GDM1 (cell line): ENCODE measurements around the gene SLC39A12.

Experiments used
- DNase-seq: peaks from one replicate; lab custom pipeline; 2025; lab: John Stamatoyannopoulos, UW

The SLC39A12 gene

DNA sequence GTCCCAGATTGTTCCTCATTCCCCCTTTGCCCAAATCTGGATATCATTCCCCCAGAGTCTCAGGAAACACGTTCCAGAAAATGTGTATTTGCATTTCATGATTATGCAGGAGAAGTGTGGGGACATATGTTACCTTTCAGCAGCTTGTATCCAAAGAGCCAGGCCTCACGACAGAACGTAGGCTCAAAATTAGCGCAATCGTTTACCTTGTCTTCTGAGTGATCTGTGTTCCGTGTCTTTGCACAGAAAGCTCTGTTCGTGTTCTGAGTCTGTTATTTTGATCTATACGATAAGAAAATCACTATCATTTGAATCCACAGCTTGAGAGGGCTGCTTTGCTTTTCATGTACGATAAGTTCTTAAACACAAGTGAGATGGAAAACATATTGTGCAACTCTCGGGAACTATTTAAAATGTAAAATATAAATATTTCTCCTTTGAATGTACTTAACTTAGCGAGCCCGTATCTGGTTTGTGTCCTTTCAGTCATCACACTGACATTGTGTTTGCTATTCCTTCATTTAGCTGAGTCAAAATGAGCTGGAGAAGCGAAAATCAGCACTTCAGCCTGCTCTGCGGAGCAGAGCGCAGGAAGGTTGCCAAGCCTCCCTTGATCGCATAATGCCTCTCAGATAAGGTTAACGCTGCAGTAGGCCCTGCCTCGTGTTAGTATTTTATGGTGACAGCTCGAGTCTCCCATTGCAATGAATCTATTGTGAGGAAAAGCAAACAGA is 108.3 kb downstream of the SLC39A12 start:
- DNase-seq, result no peak

GRCh38 chr10:18066947-18067346 is 115.2 kb downstream of the SLC39A12 start:
- DNase-seq, result no peak

DNA sequence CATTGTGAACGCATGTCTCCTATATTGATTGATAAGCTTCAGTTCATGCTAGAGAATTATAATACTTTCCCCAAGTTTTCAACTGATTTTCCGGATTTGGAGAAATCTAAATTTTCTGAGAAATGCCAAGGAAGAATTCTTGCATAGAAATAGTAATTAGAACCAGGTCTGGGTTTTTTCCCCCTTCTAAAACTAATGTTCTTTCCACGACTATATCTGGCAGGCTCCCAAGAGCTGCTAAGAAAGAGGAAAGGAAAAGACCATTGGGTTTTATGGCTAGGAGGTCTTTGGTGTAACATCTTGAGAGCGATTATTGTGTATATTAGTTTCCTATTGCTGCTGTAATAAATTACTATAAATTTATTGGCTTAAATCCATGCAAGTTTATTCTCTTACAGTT is 116.7 kb downstream of the SLC39A12 start:
- no peak for DNase-seq

- DNase-seq, result no peak
These were observed 119.9 kb downstream of the SLC39A12 start for GRCh38 chr10:18071591-18071990.

DNA sequence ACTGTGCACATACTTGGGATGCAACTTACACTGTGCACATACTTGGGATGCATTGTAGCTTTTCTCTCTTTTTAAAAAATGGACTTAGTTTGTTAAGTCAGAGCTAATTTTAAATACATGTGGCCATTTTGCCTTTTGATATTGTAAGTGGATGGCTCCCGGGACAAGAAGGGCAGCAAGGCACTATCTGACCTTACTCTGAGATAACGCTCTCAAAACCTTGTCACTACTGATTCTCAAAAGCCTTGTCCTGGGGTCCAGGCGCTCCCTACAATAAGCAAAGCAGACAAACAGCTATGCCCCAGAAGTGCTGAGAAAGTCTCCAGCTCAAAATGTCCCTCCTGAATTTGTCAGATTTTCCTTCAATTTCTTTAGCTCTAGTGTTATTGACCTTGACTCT is 121.6 kb downstream of the SLC39A12 start:
- DNase-seq, result no peak

DNA sequence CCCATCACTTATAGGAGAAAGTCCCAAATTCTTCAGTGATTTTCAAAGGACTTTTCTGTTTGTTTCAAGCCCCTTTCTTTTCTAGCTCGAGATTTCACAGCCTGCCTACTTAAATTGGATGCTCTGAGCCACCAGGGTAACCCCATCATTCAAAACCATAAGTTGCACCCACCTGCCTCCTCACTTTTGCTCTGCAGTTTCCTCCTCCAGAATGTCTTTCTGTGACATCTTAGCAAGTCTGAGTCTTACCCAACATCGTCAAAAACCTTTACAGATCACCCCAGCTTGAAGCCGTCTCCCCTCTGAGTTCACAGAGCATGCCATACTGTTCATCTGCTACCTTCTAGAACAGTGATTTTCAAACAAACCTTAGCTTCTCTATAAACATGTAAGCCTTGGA is 124.2 kb downstream of the SLC39A12 start:
- DNase-seq, result no peak

DNA sequence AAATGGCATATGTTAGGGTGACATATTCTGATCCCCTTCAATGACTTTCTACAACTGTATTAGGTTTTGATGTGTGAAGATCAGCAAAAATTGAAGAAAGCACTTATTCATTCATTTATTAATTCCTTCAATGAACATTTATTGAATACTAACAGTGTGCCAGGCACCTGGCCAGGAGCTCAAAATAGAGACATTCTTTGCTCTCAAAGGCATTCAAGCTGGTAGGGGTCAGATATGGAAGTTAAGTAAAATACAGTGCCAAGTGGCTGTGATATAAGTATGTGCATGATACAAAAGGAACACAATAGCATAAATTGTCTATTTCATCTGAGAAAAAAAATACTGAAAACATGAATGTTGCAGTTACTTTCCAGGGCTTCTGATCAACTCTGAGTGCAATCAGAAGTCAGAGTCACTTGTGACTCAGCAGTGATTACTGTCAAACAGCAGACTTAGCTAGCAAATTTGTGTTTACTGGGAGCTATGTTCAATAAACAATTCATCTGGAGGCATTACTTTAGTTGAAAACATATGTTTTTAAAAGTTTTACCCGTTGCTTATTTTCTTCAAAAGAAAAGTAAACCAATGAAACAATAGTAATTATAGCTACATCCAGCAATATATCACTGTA is 128.1 kb downstream of the SLC39A12 start:
- DNase-seq, result no peak

DNA sequence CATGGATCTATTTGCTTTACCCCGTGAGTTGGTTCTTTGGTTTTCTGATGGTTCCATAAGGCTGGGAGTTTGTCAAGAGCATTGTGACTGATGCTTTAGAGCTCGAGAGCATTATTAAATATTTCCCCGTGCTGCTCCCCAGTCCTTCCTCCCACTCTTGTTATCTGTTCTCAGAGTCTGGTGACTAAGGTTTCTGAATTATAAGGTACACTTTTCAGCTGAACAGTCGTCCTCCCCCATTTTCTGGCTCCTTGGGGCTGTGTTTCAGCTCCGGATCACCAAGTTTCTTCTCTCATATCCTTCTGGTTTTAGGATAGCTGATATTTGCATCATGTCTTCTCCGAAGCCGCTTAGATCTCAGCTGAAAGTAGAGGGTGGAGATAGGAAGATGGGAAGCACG is 130.7 kb downstream of the SLC39A12 start:
- DNase-seq, result no peak

DNA sequence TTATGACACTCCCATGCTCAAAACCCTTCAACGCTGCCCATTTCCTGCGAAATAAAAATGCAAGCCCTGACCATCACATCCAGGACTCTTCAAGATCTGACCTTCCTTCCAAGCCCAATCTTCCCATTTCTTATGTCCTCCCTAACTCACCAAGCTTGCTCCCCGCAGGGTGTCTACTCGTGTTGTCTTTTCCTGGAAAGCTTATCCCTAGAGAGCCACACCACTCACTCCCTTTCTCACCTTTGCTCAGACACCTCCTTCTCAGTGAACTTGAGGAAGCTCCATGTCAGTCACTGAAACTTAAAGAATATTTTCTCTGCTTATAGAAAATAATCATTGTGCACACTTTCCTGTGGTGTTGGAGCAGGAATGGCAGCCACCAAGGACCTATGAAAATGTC is 134.1 kb downstream of the SLC39A12 start:
- DNase-seq, result no peak

DNA sequence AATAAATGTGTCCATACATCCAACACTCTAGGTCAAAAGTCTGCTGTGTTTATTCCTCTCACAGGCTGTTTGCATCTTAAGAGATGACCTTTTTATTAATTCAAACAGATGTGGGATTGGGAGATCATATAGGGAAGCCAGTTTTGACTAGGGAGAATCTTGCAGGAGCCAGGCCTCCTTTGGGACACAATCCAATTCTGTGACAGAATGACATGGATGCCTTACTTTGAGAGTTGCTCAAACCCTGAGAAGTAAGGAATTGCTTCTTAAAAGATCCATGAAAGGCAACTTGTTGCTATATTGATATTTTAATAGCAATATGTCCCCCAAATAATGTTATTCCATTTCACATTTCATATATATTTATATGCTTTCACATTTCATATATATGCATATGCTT is 135.0 kb downstream of the SLC39A12 start:
- no peak for DNase-seq

- no peak for DNase-seq
These were observed 135.6 kb downstream of the SLC39A12 start for GRCh38 chr10:18087355-18087754.
